IPS-NIHi7 (cell line): ENCODE results near the gene GPR84.
"Not testable (repeated sequence)": the region's sequence is repeated elsewhere in the genome, so short reads cannot be mapped to it uniquely, and the experiment has no call there.

Source experiments
- DNase-seq: peaks from one replicate; pipeline ENCODE4 v3.0.0; 2012; ENCODE audit warnings: mixed read lengths; ENCODE audit errors: extremely low spot score

GPR84 gene

DNA sequence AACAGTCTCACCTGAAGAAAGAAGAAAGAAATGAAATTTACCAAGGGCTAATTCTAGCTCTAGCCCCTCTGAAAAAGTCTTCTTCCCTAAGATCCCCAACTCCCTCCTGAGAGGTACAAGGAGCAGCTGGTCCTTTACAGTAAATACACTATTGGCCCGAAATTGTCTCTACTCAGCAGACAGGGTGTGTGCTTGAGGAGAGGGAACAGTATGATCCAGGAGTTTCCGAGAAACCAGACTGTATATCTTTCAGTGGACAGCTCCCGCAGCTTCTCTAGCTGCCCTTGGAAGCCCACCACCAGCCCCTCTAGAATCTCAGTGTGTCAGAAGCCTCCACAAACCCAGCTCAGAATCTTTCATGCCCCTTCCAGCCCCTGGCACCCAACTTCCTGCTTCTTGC, 8.1 kb downstream of the GPR84 start:
- DNase-seq = no peak

DNA sequence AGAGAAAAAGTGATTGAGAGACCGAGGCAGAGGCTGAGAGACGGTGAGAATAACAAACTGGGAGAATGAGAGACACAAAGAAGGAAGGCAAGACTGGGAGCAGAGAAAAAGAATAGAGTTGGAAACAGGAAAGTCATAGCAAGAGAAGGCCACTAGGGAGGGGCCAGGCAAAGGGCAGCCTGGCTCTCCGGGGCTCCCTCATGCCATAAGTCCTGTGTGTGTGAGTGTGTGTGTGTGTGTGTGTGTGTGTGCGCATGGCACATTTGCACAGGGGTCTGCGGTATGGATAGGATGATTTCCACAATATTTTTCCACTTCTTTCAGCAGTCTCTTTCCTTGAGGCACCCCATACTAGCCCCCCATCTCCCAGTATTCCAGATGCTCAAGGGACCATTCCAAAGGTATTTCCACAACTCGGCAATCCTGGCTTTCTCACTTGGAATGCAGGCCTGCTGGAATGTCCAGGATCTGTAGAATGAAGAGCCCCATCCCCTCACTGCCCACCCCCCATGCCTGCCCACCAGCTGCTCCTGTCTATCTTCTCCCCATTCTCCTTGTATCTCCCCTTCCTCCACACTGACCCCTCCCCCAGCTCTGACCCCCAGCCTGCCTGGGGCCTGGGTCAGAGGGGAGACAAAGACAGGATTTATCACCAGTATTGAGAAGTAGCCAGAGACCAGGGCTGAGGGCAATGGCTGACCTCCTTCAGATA, 9.0 kb downstream of the GPR84 start:
- no peak for DNase-seq

- DNase-seq = not testable (repeated sequence)
Measured at GRCh38 chr12:54354271-54354670, 10.0 kb downstream of the GPR84 start.

GRCh38 chr12:54352891-54353874, 11.1 kb downstream of the GPR84 start:
- DNase-seq = no peak

DNA sequence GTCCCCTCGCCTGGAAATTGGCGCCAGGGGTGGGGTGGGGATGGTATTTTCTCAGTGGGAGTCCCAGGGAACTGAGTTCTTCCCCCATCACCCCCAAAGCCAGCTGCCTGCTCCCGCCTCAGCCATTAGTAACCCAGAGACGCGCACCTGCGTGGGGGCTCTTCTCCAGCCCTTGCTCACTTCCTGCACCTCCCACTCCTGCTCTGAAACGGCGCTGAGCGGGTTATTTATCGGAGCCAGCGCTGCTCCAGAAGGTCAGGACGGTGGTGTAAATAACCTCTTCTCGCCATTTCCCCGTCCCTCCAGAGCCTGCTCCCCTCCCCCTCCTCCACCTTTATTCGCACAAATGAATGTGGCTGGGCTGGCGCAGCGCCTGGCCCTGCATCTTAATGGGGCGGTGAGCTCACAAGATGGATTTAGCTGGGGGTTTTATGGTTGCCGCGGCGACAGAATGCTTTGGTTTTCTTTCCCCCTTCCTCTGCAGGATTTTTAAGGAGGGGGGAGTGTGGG, 12.2 kb downstream of the GPR84 start:
- peak; percentile 72 for DNase-seq

DNA sequence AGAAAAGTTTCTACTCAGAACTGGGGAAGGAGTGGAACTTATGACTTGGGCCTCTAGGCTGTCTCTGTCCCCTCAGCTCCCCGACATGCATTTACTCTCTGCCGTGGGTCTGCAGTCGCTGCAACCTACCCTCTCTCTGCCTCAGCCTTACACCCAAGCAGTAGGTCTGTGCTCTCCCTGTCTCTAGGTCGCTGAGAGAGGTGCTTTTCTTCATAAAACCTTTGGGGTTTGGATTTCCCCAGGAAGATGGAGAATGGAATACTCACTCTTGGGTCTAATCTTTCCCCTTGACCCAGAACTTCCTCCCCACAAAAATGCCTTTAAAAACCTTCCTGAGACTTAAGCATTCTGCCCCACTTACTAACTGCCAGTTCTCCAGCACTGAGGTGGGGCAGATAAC, 12.9 kb downstream of the GPR84 start:
- no peak for DNase-seq

GRCh38 chr12:54350743-54351142, 13.5 kb downstream of the GPR84 start:
- no peak for DNase-seq

DNA sequence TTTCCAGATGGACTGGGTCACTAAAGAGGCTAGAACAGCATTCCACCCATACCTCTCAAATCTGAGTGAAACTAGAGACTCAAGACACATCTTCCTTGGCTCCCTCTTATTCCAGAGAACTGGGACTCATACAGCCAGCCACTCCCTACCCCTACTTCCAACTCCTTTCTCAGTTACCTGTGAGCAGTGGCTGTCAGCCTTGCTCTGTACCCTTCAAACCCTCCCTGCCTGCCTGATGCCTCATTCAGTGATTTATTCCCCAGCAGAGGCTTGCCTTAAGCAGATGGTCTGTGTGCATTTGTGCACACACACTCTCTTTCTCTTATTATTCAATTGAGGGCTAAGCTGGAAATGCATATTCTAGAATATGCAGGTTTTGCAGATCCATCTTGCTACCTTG, 14.6 kb downstream of the GPR84 start:
- DNase-seq = no peak

- no peak for DNase-seq
Measured at GRCh38 chr12:54349036-54349435, 15.2 kb downstream of the GPR84 start.

GRCh38 chr12:54341378-54342300, 22.6 kb downstream of the GPR84 start:
- DNase-seq = no peak

- DNase-seq = no peak
Measured at GRCh38 chr12:54340846-54341245, 23.4 kb downstream of the GPR84 start.

- no peak for DNase-seq
Measured at GRCh38 chr12:54338698-54339296, 25.5 kb downstream of the GPR84 start.

DNA sequence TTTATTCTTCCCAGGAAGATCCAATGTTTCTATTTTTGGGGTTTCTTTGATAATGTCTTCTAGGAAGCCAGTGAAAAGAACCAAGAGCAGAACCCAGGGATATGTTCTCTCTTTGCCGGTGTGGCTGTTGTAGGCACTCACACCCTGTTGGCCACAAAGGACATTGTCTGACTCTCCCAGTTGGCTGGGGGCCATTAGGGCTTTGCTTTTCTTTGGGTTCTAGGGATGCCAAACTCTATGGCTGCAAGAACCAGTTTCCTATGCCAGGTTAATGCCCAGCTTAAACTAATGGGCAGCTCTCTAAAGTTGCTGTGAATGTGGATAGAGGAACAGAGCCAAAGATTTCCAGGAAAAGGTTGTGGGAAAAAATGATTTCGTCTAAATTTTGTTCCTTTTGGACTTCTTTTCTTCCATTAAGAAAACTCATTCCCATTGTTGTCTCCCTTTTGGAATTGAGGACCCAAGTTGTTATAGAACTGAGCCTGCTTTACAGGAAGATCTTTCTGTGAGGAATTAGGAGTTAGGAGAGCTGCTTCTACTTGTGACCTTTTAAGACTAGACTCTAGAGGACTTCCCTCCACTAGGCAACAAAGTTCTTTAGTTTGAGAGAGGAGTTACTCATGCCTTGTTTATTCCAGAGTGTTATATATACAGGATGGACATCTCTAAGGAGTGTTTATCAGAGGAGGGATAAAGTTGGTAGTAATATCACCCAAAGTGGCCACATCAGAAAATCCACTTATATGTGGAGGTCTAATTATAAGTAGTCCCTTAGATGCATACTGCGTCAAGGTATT, 26.2 kb downstream of the GPR84 start:
- DNase-seq = no peak

DNA sequence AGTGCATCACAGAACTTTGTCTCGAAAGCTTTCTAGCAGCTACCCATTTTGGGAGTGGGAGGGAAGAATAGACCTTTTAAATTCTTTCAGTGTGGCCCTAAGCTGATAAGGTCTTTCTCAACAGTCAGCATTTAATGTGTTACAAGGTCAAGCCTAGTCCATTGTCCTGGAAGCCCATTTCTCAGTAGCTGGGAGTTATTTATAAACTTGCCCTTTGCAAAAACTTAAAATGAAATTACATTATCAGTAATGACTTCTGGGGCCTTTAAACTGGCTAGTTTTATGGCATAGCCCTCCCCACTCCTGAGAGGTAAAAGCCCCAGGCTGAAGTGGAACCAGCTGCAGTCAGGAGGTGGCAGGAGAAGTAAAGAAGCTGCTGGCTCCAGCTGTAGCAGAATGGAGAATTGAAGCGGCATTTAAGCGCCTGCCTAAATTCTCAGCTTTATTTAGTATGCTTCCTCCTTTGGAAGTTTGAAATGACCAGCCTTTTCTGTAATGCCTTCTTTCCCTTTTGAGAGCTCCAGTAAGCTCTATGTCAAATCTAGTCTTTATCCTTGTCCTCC, 26.9 kb downstream of the GPR84 start:
- DNase-seq = no peak

DNA sequence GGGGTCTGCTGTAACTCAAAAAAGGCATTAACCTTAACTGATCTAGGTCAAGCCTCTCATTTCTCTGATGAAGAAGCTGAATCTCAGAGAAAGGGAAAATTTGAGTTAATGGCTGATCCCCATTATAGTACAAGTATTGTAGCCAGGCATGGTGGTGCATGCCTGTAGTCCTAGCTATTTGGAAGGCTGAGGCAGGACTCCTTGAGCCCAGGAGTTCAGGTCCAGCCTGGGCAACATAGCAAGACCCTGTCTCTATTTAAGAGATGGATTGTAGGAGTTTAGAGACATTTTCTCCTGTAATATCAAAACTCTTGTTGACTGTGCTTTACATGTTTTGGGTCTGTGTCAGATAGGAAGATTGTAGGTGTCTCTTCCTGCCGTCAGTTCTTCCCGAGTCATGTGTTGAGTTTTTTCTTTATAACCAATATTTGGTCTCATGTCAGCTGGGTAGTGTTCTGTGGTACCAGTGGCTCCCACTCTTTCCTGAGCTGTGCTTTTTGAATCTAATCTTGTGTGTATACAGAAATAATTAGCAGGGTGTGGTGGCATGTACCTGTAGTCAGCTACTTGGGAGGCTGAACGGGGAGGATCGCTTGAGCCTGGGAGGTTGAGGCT, 30.8 kb downstream of the GPR84 start:
- no peak for DNase-seq

- DNase-seq = no peak
Measured at GRCh38 chr12:54331461-54331860, 32.8 kb downstream of the GPR84 start.

- no peak for DNase-seq
Measured at GRCh38 chr12:54330442-54330841, 33.8 kb downstream of the GPR84 start.

GRCh38 chr12:54329759-54330158, 34.5 kb downstream of the GPR84 start:
- DNase-seq = no peak

DNA sequence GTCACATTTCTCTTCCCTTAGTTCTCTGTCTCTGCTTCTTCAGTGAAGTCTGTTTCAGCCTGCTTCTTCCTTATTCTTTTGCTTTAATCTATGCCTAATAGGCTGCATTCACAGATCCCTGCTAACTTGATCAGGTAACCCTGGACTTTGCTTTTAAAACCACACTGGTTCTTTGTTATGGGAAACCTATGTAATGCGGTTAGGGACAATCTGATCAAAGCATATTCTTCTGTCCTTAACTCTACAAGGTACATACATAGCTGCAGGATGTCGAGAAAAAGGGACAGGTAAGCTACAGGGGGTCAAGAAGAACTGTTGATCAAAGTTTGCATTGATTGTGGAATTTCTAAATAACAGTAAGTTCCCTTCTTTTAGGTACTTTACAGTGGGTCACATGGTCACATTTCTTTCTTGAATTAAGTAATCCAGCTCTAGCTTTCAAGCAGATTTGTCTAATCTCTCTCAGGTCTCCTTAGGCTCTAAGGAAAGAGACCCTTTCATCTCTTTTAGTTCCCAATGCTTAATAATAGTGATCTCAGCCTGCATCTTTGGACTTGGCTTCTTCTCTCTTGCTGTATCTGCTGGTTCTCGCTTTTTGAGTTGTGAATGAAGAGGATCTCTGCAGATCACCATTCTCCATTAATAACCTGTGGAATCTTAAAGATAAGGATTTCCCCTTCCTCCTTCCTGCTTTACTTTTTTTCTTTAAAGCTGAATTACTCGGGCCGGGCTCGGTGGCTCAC, 35.5 kb downstream of the GPR84 start:
- DNase-seq = no peak
